ENCODE data around the gene AGT.

AGT gene

DNA sequence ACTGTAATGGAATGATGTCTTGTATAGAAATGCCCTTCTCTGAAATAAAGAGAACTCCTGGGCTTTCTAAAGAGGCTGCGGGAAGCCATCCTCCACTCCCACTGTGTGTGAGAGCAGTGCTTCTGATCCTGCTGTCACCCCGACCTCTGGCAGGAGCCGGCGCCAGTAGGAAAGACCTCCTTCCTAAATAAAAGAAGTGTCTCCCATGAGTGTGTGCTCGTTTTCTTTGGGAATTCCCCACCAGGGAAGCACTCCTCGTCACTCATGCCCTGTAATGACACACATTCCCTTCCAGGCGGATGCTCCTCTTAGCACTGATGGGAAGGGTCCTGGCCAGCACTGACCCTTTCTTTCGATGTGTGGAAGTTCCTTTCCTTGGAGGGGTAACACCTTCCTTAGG, 20.1 kb downstream of the AGT start:
- ChIA-PET CTCF (interaction anchor here (1.5 kb wide), 1 partner anchor 12 kb away, joined by 3 read pairs; no protein-coding TSS in a partner anchor), POLR2A (no interaction called here)
- no peak for TF ChIP-seq CTCF (IDR thresholded peaks at IDR 0.05; ENCODE audit: control extremely low read depth, extremely low read depth, low read depth, missing control alignments)
- DNase-seq (ENCODE audit: extremely low spot score), result no peak

GRCh38 chr1:230693221-230693620, 20.7 kb downstream of the AGT start:
- POLR2A ChIA-PET, result no interaction called here
- CTCF ChIA-PET, result interaction anchor here (1.5 kb wide), 1 partner anchor 11 kb away, joined by 3 read pairs; no protein-coding TSS in a partner anchor
- no peak for DNase-seq (ENCODE audit: extremely low spot score)

DNA sequence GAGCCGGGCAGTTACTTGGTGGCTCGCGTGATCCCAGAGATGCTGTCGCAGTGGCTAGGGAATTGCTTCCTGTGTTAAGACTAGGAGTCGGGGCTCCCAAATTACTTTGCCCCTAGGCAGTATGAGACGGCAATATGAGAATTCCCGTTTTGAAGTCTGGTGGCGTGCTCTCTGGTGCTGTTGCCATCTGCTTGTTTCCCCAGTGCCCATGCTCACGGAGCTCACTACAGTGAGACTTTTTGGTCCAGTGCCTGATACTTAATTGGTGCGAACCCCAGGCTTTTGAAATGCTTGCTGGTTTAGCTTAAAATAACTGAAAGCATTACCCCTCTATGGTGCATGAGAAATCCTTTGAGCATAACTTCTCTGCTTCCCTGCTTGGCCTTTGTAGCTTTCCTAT, 22.3 kb downstream of the AGT start:
- TF ChIP-seq CTCF (IDR thresholded peaks at IDR 0.05; ENCODE audit: control extremely low read depth, extremely low read depth, low read depth, missing control alignments), result no peak
- CTCF ChIA-PET, result no interaction called here
- POLR2A ChIA-PET, result no interaction called here
- no peak for DNase-seq (ENCODE audit: extremely low spot score)

More at GRCh38 chr1:230693221-230693620, 20.7 kb downstream of the AGT start:
- no peak for TF ChIP-seq CTCF (IDR thresholded peaks at IDR 0.05; ENCODE audit: control extremely low read depth, extremely low read depth, low read depth, missing control alignments)

DNA sequence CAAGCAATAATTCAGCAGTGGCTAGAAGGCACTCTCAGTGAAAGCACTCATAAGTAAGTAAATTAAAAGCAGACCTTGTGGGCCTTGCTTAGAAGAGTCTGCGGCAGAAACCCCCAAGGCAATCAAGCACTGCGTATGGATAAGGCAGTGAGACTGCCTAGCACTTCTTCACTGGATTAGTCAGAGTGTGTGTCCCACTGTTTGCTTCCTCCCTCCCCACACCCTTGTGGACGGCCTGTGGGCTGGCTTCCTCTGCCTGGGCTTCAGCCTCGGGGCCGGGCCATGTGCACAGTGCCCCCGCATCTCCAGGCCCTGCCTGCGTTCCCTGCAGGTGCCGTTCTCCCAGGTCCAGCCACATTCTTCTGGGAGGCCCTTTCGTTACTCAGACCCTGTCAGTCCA, 23.8 kb downstream of the AGT start:
- ChIA-PET POLR2A (no interaction called here), CTCF (no interaction called here)
- TF ChIP-seq CTCF (IDR thresholded peaks at IDR 0.05; ENCODE audit: control extremely low read depth, extremely low read depth, low read depth, missing control alignments), result no peak

GRCh38 chr1:230686747-230687146, 27.2 kb downstream of the AGT start:
- DNase-seq (ENCODE audit: extremely low spot score), result no peak
- ChIA-PET CTCF (interaction anchor here (1.0 to 1.1 kb wide), 2 partner anchors 10 to 45 kb away, joined by 3 read pairs; no protein-coding TSS in a partner anchor), POLR2A (no interaction called here)
- no peak for TF ChIP-seq CTCF (IDR thresholded peaks at IDR 0.05; ENCODE audit: control extremely low read depth, extremely low read depth, low read depth, missing control alignments)

More for the DNA sequence above, 23.8 kb downstream of the AGT start:
- DNase-seq (ENCODE audit: extremely low spot score), result no peak

- POLR2A ChIA-PET, result no interaction called here
- no peak for DNase-seq (ENCODE audit: extremely low spot score)
- CTCF ChIA-PET, result no interaction called here
- TF ChIP-seq CTCF (IDR thresholded peaks at IDR 0.05; ENCODE audit: control extremely low read depth, extremely low read depth, low read depth, missing control alignments), result no peak
Observed at GRCh38 chr1:230684998-230685397, 28.9 kb downstream of the AGT start.

- POLR2A ChIA-PET, result no interaction called here
- CTCF ChIA-PET, result no interaction called here
- no peak for TF ChIP-seq CTCF (IDR thresholded peaks at IDR 0.05; ENCODE audit: control extremely low read depth, extremely low read depth, low read depth, missing control alignments)
- DNase-seq (ENCODE audit: extremely low spot score), result no peak
Observed at GRCh38 chr1:230684146-230684545, 29.8 kb downstream of the AGT start.
